ENCODE measurements around the gene HOXC4.
A peak's percentile ranks its signal among the peaks of the same experiment; 100 is the strongest.

The HOXC4 gene

DNA sequence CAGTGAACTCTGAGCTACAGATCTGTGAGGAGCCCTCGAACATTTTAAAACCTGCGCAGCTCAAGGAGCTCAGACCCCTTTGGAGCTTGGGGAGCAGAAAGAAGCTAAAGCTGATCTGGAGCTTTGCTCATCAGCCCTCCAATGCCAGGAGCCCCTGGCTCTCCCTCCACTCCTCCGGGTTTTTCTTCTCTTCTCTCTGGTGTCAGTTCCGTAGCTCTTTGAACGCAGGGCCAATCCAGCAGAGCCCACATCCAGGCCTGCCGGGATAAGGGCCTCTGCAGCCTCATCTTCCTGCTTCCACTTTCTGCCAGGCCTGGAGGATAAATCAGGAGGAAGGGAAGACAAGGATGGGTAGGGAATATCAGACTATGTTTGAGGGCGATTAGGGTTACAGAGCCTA lies 6.0 kb downstream of the HOXC4 start:
- CTCF ChIA-PET, result interaction anchor here (0.7 to 1.5 kb wide), 6 partner anchors 11 to 155 kb away, joined by 3 to 5 read pairs (median 4); partner anchors contain the start of gene HOXC5
- TF ChIP-seq ZNF416 (tag by site-specific recombination; IDR thresholded peaks at IDR 0.05) (no peak), ZNF664 (tag by site-specific recombination; IDR thresholded peaks at IDR 0.05) (no peak), ZNF366 (tag by site-specific recombination; conservative IDR thresholded peaks at IDR 0.05) (no peak), ZNF660 (tag by site-specific recombination; IDR thresholded peaks at IDR 0.05) (no peak), ZEB2 (tag by site-specific recombination; IDR thresholded peaks at IDR 0.05) (no peak), ZBTB6 (tag by site-specific recombination; IDR thresholded peaks at IDR 0.05) (no peak; the same call in 1 of the 2 replicates), BCL6B (tag by site-specific recombination; IDR thresholded peaks at IDR 0.05) (no peak), ZNF501 (tag by site-specific recombination; IDR thresholded peaks at IDR 0.05) (no peak), ZNF624 (tag by site-specific recombination; IDR thresholded peaks at IDR 0.05) (no peak), OSR2 (tag by site-specific recombination; IDR thresholded peaks at IDR 0.05) (no peak), ZNF174 (tag by site-specific recombination; IDR thresholded peaks at IDR 0.05) (no peak), ZNF776 (tag by site-specific recombination; IDR thresholded peaks at IDR 0.05; ENCODE audit: borderline replicate concordance) (no peak), ZNF132 (tag by site-specific recombination; IDR thresholded peaks at IDR 0.05; ENCODE audit: borderline replicate concordance) (no peak), SALL2 (tag by site-specific recombination; IDR thresholded peaks at IDR 0.05; ENCODE audit: borderline replicate concordance) (no peak)
- TF ChIP-seq, protein P1, sequence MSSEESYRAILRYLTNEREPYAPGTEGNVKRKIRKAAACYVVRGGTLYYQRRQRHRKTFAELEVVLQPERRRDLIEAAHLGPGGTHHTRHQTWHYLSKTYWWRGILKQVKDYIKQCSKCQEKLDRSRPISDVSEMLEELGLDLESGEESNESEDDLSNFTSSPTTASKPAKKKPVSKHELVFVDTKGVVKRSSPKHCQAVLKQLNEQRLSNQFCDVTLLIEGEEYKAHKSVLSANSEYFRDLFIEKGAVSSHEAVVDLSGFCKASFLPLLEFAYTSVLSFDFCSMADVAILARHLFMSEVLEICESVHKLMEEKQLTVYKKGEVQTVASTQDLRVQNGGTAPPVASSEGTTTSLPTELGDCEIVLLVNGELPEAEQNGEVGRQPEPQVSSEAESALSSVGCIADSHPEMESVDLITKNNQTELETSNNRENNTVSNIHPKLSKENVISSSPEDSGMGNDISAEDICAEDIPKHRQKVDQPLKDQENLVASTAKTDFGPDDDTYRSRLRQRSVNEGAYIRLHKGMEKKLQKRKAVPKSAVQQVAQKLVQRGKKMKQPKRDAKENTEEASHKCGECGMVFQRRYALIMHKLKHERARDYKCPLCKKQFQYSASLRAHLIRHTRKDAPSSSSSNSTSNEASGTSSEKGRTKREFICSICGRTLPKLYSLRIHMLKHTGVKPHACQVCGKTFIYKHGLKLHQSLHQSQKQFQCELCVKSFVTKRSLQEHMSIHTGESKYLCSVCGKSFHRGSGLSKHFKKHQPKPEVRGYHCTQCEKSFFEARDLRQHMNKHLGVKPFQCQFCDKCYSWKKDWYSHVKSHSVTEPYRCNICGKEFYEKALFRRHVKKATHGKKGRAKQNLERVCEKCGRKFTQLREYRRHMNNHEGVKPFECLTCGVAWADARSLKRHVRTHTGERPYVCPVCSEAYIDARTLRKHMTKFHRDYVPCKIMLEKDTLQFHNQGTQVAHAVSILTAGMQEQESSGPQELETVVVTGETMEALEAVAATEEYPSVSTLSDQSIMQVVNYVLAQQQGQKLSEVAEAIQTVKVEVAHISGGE (tag by site-specific recombination; conservative IDR thresholded peaks at IDR 0.05; ENCODE audit: low read depth), result no peak
- TF ChIP-seq, protein P2, sequence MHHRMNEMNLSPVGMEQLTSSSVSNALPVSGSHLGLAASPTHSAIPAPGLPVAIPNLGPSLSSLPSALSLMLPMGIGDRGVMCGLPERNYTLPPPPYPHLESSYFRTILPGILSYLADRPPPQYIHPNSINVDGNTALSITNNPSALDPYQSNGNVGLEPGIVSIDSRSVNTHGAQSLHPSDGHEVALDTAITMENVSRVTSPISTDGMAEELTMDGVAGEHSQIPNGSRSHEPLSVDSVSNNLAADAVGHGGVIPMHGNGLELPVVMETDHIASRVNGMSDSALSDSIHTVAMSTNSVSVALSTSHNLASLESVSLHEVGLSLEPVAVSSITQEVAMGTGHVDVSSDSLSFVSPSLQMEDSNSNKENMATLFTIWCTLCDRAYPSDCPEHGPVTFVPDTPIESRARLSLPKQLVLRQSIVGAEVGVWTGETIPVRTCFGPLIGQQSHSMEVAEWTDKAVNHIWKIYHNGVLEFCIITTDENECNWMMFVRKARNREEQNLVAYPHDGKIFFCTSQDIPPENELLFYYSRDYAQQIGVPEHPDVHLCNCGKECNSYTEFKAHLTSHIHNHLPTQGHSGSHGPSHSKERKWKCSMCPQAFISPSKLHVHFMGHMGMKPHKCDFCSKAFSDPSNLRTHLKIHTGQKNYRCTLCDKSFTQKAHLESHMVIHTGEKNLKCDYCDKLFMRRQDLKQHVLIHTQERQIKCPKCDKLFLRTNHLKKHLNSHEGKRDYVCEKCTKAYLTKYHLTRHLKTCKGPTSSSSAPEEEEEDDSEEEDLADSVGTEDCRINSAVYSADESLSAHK (tag by site-specific recombination; IDR thresholded peaks at IDR 0.05), result no peak
- POLR2A ChIA-PET, result interaction anchor here (1.0 kb wide), 1 partner anchor 19 kb away, joined by 5 read pairs; no protein-coding TSS in a partner anchor
- H3K27ac ChIP-seq (ENCODE audit: extremely low read depth, low read depth, low read length), result peak overlapping the region; percentile 86
- H3K4me3 ChIP-seq (ENCODE audit: low read depth, low read length), result no peak overlapping the region
- H3K9me3 ChIP-seq (ENCODE audit: control insufficient read depth, insufficient read depth, low read depth, low read length), result no peaks in the 10 kb centered on the region
- H3K36me3 ChIP-seq (ENCODE audit: control insufficient read depth in 2 of 2, insufficient read depth in 1 of 2, low read length in 2 of 2), result peaks cover 0 to 36% of the 10 kb centered on the region in 2 experiments; a peak in 2 of 3 replicates
- H3K4me1 ChIP-seq (ENCODE audit: control insufficient read depth, insufficient read depth, low read length), result peaks cover 49% of the 10 kb centered on the region

All from HEK293 (cell line).